K562 (cell line): ENCODE measurements around the gene HTR1D. TPM values are rescaled to one million over a fixed set of nuclear protein-coding genes. Genes with fewer than 3 reads are reported as not detected.
A peak's percentile ranks its signal among the peaks of the same experiment; 100 is the strongest.

Experiments
- FOSL1 ChIP-seq: fragments of 200-800 bp; sonication (Bioruptor generic); conservative IDR thresholded peaks from 2 replicates; pipeline ENCODE4 v1.6.1; 2016; ENCODE audit warnings: missing genetic modification characterization, missing compliant biosample characterization
- MAFG ChIP-seq: fragments of 450-650 bp; conservative IDR thresholded peaks from 2 replicates; pipeline ENCODE4 v1.6.1; 2016; ENCODE audit warnings: missing genetic modification characterization, missing compliant biosample characterization
- MCM3 ChIP-seq: fragments of 450-650 bp; IDR thresholded peaks from 2 replicates; pipeline ENCODE4 v1.6.1; 2016
- MEIS2 ChIP-seq: fragments of 450-650 bp; IDR thresholded peaks from 2 replicates; pipeline ENCODE4 v1.6.1; 2014; ENCODE audit warnings: mild to moderate bottlenecking; ENCODE audit not compliant: partially characterized antibody
- NFIC ChIP-seq: fragments of 450-650 bp; IDR thresholded peaks from 2 replicates; pipeline ENCODE4 v1.6.1; 2017; ENCODE audit warnings: mild to moderate bottlenecking, inconsistent platforms
- POLR2B ChIP-seq: fragments of 450-650 bp; IDR thresholded peaks from 2 replicates; pipeline ENCODE4 v1.6.1; 2018; ENCODE audit warnings: low read depth; ENCODE audit not compliant: partially characterized antibody
- RBM34 ChIP-seq: fragments of 200-400 bp; formaldehyde crosslinking; IDR thresholded peaks from 2 replicates; pipeline ENCODE4 v1.6.1; 2018; ENCODE audit warnings: low read length, borderline replicate concordance; ENCODE audit not compliant: insufficient read depth
- ZBTB7A ChIP-seq: IDR thresholded peaks from 2 replicates; pipeline ENCODE4 v1.6.1; 2011; ENCODE audit warnings: low read depth, mild to moderate bottlenecking, low read length, moderate library complexity, borderline replicate concordance; ENCODE audit not compliant: control insufficient read depth
- polyA plus RNA-seq, 8 experiments: library from polyadenylated mRNA; depleted of rRNA in 4 of 8; stranded (reverse) in 5 of 8; unstranded in 3 of 8; fragments of >200 nt; fragmentation: Nextera tagmentation in 2 of 8; fragmentation: Illumina TruSeq in 1 of 8; extraction: Ambion mirVana in 2 of 8; extraction: Trizol in 1 of 8; gene quantifications; 2 replicates each; pipeline versions ENCODE4 v1.2.1 to v1.2.3, GENCODE V29; 2011 to 2014; ENCODE audit warnings: inconsistent platforms in 1 of 8, missing spikeins in 1 of 8
- total RNA-seq, 7 experiments: library from RNA; depleted of rRNA in 6 of 7; stranded (reverse); fragments of >200 nt in 6 of 7; fragmentation: Illumina TruSeq in 2 of 7; extraction: Trizol in 2 of 7; gene quantifications; 2 replicates each; pipeline versions ENCODE4 v1.2.1 to v1.2.3, GENCODE V29; 2011 to 2021; ENCODE audit warnings: low replicate concordance in 1 of 7
- TF ChIP-seq, protein P1 (sequence below): sonication (generic); formaldehyde crosslinking; IDR thresholded peaks from 2 replicates; pipeline ENCODE4 v1.8.1; 2023; ENCODE audit warnings: mild to moderate bottlenecking, missing genetic modification reagents

Gene HTR1D
- total and polyA plus RNA-seq, 9 of the 15 experiments (the other 6 are each of a cell fraction or from before 2014, with no cell fraction given): 0.03 to 0.09 (median 0.04) TPM; not detected in 4

DNA sequence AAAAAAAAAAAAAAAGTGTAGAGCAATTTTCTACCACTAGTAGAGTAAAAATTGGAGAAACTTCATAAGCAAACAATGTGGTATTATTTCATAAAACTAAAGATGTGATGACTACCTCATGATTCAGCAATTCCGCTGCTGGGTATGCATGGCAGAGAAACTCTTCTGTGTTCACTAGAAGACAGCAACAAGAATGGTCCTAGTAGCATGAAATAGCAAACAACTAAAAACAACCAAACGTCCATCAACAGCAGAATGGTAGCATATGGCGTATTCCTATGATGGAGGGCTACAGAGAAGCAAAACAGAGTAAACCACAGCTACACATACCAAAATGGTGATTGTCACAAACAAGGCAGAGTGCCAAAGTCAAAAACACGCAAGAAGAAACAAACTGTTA, 18.9 kb downstream of the HTR1D start (continued):
- TF ChIP-seq MCM3 (no peak), POLR2B (no peak), MAFG (tag) (peak; percentile 83), NFIC (peak; percentile 49; the same call in 1 of the 2 replicates), MEIS2 (peak; percentile 5), ZBTB7A (no peak), RBM34 (no peak), FOSL1 (tag) (peak; percentile 50)
- TF ChIP-seq, protein P1, sequence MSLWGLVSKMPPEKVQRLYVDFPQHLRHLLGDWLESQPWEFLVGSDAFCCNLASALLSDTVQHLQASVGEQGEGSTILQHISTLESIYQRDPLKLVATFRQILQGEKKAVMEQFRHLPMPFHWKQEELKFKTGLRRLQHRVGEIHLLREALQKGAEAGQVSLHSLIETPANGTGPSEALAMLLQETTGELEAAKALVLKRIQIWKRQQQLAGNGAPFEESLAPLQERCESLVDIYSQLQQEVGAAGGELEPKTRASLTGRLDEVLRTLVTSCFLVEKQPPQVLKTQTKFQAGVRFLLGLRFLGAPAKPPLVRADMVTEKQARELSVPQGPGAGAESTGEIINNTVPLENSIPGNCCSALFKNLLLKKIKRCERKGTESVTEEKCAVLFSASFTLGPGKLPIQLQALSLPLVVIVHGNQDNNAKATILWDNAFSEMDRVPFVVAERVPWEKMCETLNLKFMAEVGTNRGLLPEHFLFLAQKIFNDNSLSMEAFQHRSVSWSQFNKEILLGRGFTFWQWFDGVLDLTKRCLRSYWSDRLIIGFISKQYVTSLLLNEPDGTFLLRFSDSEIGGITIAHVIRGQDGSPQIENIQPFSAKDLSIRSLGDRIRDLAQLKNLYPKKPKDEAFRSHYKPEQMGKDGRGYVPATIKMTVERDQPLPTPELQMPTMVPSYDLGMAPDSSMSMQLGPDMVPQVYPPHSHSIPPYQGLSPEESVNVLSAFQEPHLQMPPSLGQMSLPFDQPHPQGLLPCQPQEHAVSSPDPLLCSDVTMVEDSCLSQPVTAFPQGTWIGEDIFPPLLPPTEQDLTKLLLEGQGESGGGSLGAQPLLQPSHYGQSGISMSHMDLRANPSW (CRISPR knock-in tag): no peak
